GM10266 (cell line): ENCODE results near the gene FRAT2.
A peak's percentile ranks its signal among the peaks of the same experiment; 100 is the strongest.

ENCODE experiments used
- DNase-seq: peaks from one replicate; pipeline ENCODE4 v3.0.0; 2012; ENCODE audit errors: extremely low spot score
- CTCF ChIP-seq: IDR thresholded peaks from 2 replicates; pipeline ENCODE4 v1.5.1; 2012; ENCODE audit warnings: mild to moderate bottlenecking, low read depth; ENCODE audit not compliant: control insufficient read depth, insufficient read depth; ENCODE audit errors: missing control alignments

The FRAT2 gene

GRCh38 chr10:97332591-97333350 lies 1.8 kb downstream of the FRAT2 start:
- peak; percentile 8 for TF ChIP-seq CTCF
- no peak for DNase-seq

- TF ChIP-seq CTCF, result no peak
- DNase-seq, result no peak
Measured at GRCh38 chr10:97331153-97331703, 3.3 kb downstream of the FRAT2 start.

- no peak for DNase-seq
- TF ChIP-seq CTCF, result no peak
Measured at GRCh38 chr10:97329766-97330165, 4.8 kb downstream of the FRAT2 start.

- no peak for TF ChIP-seq CTCF
- DNase-seq, result peak; percentile 42
Measured at GRCh38 chr10:97328646-97329453, 5.7 kb downstream of the FRAT2 start.

- no peak for DNase-seq
- TF ChIP-seq CTCF, result no peak
Measured at GRCh38 chr10:97327348-97328294, 6.9 kb downstream of the FRAT2 start.

- no peak for DNase-seq
Measured at GRCh38 chr10:97325754-97326153, 8.8 kb downstream of the FRAT2 start.

More at GRCh38 chr10:97325754-97326153, 8.8 kb downstream of the FRAT2 start:
- TF ChIP-seq CTCF, result no peak
